ENCODE measurements around the gene ATP6V0B. TPM values are rescaled to one million over a fixed set of nuclear protein-coding genes. Genes with fewer than 3 reads are reported as not detected.

Gene ATP6V0B
- total and polyA plus RNA-seq, 9 of the 15 experiments (the other 6 are each of a cell fraction or from before 2014, with no cell fraction given), result 137 to 328 (median 220) TPM

DNA sequence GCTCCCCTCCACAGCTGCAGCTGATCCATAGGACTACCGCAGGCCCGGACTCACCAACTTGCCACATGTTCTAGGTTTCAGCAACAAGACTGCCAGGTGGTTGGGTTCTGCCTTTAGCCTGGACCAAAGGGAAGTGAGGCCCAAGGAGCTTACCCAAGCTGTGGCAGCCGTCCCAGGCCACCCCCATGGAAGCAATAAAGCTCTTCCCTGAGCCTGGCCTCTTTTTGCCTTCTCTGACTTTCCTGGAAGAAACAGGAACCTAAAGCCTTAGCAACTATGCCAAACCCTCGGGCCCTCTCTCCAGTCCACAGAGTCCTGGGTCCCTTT is 43.8 kb upstream of the ATP6V0B start (continued):
- TF ChIP-seq, protein P1, sequence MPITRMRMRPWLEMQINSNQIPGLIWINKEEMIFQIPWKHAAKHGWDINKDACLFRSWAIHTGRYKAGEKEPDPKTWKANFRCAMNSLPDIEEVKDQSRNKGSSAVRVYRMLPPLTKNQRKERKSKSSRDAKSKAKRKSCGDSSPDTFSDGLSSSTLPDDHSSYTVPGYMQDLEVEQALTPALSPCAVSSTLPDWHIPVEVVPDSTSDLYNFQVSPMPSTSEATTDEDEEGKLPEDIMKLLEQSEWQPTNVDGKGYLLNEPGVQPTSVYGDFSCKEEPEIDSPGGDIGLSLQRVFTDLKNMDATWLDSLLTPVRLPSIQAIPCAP (CRISPR knock-in tag; IDR thresholded peaks at IDR 0.05; ENCODE audit: borderline replicate concordance), result no peak
- TF ChIP-seq, protein P2, sequence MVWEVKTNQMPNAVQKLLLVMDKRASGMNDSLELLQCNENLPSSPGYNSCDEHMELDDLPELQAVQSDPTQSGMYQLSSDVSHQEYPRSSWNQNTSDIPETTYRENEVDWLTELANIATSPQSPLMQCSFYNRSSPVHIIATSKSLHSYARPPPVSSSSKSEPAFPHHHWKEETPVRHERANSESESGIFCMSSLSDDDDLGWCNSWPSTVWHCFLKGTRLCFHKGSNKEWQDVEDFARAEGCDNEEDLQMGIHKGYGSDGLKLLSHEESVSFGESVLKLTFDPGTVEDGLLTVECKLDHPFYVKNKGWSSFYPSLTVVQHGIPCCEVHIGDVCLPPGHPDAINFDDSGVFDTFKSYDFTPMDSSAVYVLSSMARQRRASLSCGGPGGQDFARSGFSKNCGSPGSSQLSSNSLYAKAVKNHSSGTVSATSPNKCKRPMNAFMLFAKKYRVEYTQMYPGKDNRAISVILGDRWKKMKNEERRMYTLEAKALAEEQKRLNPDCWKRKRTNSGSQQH (CRISPR knock-in tag; IDR thresholded peaks at IDR 0.05), result no peak
- TF ChIP-seq ASH1L (IDR thresholded peaks at IDR 0.05; ENCODE audit: borderline replicate concordance, low read depth, partially characterized antibody) (no peak), FOXJ3 (CRISPR knock-in tag; IDR thresholded peaks at IDR 0.05) (no peak)
- TF ChIP-seq, protein P3, sequence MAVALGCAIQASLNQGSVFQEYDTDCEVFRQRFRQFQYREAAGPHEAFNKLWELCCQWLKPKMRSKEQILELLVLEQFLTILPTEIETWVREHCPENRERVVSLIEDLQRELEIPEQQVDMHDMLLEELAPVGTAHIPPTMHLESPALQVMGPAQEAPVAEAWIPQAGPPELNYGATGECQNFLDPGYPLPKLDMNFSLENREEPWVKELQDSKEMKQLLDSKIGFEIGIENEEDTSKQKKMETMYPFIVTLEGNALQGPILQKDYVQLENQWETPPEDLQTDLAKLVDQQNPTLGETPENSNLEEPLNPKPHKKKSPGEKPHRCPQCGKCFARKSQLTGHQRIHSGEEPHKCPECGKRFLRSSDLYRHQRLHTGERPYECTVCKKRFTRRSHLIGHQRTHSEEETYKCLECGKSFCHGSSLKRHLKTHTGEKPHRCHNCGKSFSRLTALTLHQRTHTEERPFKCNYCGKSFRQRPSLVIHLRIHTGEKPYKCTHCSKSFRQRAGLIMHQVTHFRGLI (CRISPR knock-in tag; IDR thresholded peaks at IDR 0.05), result no peak

Data from K562 (cell line).